ENCODE results near the gene ITPKB.

Gene ITPKB

GRCh38 chr1:226682871-226683814 is 55.9 kb downstream of the ITPKB start:
- no peak for DNase-seq

GRCh38 chr1:226681652-226682493 is 57.2 kb downstream of the ITPKB start:
- no peak for DNase-seq

GRCh38 chr1:226680653-226681052 is 58.4 kb downstream of the ITPKB start:
- DNase-seq, result no peak

GRCh38 chr1:226679853-226680516 is 59.1 kb downstream of the ITPKB start:
- peak; percentile 86 for DNase-seq

GRCh38 chr1:226679262-226679661 is 59.8 kb downstream of the ITPKB start:
- DNase-seq, result no peak

GRCh38 chr1:226678701-226679100 is 60.4 kb downstream of the ITPKB start:
- DNase-seq, result no peak

- DNase-seq, result no peak
Observed at GRCh38 chr1:226678251-226678650, 60.8 kb downstream of the ITPKB start.

- peak; percentile 88 for DNase-seq
Observed at GRCh38 chr1:226677027-226678020, 61.8 kb downstream of the ITPKB start.

GRCh38 chr1:226676381-226676780 is 62.7 kb downstream of the ITPKB start:
- no peak for DNase-seq

GRCh38 chr1:226675715-226676357 is 63.2 kb downstream of the ITPKB start:
- DNase-seq, result no peak

GRCh38 chr1:226674892-226675714 is 64.0 kb downstream of the ITPKB start:
- no peak for DNase-seq

GRCh38 chr1:226672339-226672762 is 66.7 kb downstream of the ITPKB start:
- DNase-seq, result no peak

GRCh38 chr1:226671277-226671676 is 67.8 kb downstream of the ITPKB start:
- no peak for DNase-seq

- no peak for DNase-seq
Observed at GRCh38 chr1:226670073-226670472, 69.0 kb downstream of the ITPKB start.

- no peak for DNase-seq
Observed at GRCh38 chr1:226668173-226668560, 70.9 kb downstream of the ITPKB start.

GRCh38 chr1:226666692-226667091 is 72.4 kb downstream of the ITPKB start:
- DNase-seq, result no peak

GRCh38 chr1:226666164-226666506 is 72.9 kb downstream of the ITPKB start:
- DNase-seq, result no peak

- DNase-seq, result no peak
Observed at GRCh38 chr1:226665505-226666163, 73.4 kb downstream of the ITPKB start.

- DNase-seq, result peak; percentile 89
Observed at GRCh38 chr1:226664413-226665101, 74.5 kb downstream of the ITPKB start.

Measured in fibroblast of skin of back (primary cell).